ENCODE results near the gene CILP. TPM values are rescaled to one million over a fixed set of nuclear protein-coding genes. Genes with fewer than 3 reads are reported as not detected.

The CILP gene
- polyA plus RNA-seq, 12 donors, result 13.6 to 41.8 (median 20.2) TPM; not detected in 1

- no peak for DNase-seq
Observed at GRCh38 chr15:65156692-65157091, 54.6 kb downstream of the CILP start.

GRCh38 chr15:65154720-65155119 lies 56.6 kb downstream of the CILP start:
- DNase-seq, result no peak

- DNase-seq, result no peak
Observed at GRCh38 chr15:65147902-65148301, 63.4 kb downstream of the CILP start.

GRCh38 chr15:65146438-65146837 lies 64.8 kb downstream of the CILP start:
- no peak for DNase-seq

Other genes with a start within 250 kb of the CILP start
- gene SPG21, start 221.6 kb downstream of the CILP start, polyA plus RNA-seq (ENCODE audit: insufficient read length in 12 of 12), result 10 to 100 TPM in 11 of 12 donors, not detected in 1; 55.5 to 99.8 (median 83.6) TPM
- 10 to 100 TPM in 3 of 12 donors, 1 to 10 TPM in 7, not detected in 2; 8.2 to 13.0 (median 9.4) TPM for gene MTFMT, start 181.8 kb downstream of the CILP start, polyA plus RNA-seq (ENCODE audit: insufficient read length in 12 of 12)
- 1 to 10 TPM in 10 of 12 donors, not detected in 2; 1.0 to 1.9 (median 1.4) TPM for gene SLC51B, start 166.1 kb downstream of the CILP start, polyA plus RNA-seq (ENCODE audit: insufficient read length in 12 of 12)
- gene RASL12, start 143.5 kb downstream of the CILP start, polyA plus RNA-seq (ENCODE audit: insufficient read length in 12 of 12), result 10 to 100 TPM in 8 of 12 donors, 1 to 10 TPM in 3, not detected in 1; 9.5 to 14.3 (median 11.6) TPM
- gene KBTBD13, start 134.7 kb downstream of the CILP start, polyA plus RNA-seq (ENCODE audit: insufficient read length in 12 of 12), result 1 to 10 TPM in 7 of 12 donors, under 1 TPM in 3, not detected in 2; 0.59 to 2.9 (median 1.3) TPM
- 1 to 10 TPM in 11 of 12 donors, not detected in 1; 2.5 to 8.1 (median 3.9) TPM for gene UBAP1L, start 96.3 kb downstream of the CILP start, polyA plus RNA-seq (ENCODE audit: insufficient read length in 12 of 12)
- gene PDCD7, start 77.7 kb downstream of the CILP start, polyA plus RNA-seq (ENCODE audit: insufficient read length in 12 of 12), result 10 to 100 TPM in 11 of 12 donors, not detected in 1; 14.8 to 44.0 (median 19.5) TPM
- gene CLPX, start 26.1 kb downstream of the CILP start, polyA plus RNA-seq (ENCODE audit: insufficient read length in 12 of 12), result 10 to 100 TPM in 11 of 12 donors, not detected in 1; 32.1 to 63.6 (median 47.1) TPM
- 10 to 100 TPM in 11 of 12 donors, not detected in 1; 11.1 to 15.0 (median 12.5) TPM for gene PARP16, start 75.4 kb upstream of the CILP start, polyA plus RNA-seq (ENCODE audit: insufficient read length in 12 of 12)
- gene RNU5A-1, start 84.6 kb upstream of the CILP start, polyA plus RNA-seq (ENCODE audit: insufficient read length in 12 of 12), result not detected
- 1 to 10 TPM in 1 of 12 donors, not detected in 11; 2.1 TPM for gene RNU5B-1, start 93.2 kb upstream of the CILP start, polyA plus RNA-seq (ENCODE audit: insufficient read length in 12 of 12)
- gene IGDCC3, start 166.5 kb upstream of the CILP start, polyA plus RNA-seq (ENCODE audit: insufficient read length in 12 of 12), result 10 to 100 TPM in 1 of 12 donors, 1 to 10 TPM in 10, not detected in 1; 2.1 to 11.5 (median 3.1) TPM
- gene IGDCC4, start 211.5 kb upstream of the CILP start, polyA plus RNA-seq (ENCODE audit: insufficient read length in 12 of 12), result 100 to 1,000 TPM in 5 of 12 donors, 10 to 100 TPM in 7; 59.5 to 583 (median 95.2) TPM

Data from muscle of arm (tissue), 12 donors.